ENCODE data around the gene KLHDC7B.

GRCh38 chr22:50563413-50564160 lies 17.9 kb downstream of the KLHDC7B start:
- TF ChIP-seq YY1 (IDR thresholded peaks at IDR 0.05; ENCODE audit: insufficient read depth, insufficient read length) (no peak), ZNF274 (IDR thresholded peaks at IDR 0.05; ENCODE audit: low read depth, low read length) (no peak)
